Inflammatory macrophage treated with lipopolysaccharide for 4 hours (primary cell): Measurements from ENCODE around the gene LUC7L3.
A peak's percentile ranks its signal among the peaks of the same experiment; 100 is the strongest.
"Not testable (repeated sequence)": the region's sequence is repeated elsewhere in the genome, so short reads cannot be mapped to it uniquely, and the experiment has no call there.

ENCODE experiments used
- DNase-seq: peaks from one replicate; pipeline ENCODE4 v3.0.0-alpha.2; 2020

The LUC7L3 gene

GRCh38 chr17:50790618-50791017 is 71.2 kb downstream of the LUC7L3 start:
- no peak for DNase-seq

DNA sequence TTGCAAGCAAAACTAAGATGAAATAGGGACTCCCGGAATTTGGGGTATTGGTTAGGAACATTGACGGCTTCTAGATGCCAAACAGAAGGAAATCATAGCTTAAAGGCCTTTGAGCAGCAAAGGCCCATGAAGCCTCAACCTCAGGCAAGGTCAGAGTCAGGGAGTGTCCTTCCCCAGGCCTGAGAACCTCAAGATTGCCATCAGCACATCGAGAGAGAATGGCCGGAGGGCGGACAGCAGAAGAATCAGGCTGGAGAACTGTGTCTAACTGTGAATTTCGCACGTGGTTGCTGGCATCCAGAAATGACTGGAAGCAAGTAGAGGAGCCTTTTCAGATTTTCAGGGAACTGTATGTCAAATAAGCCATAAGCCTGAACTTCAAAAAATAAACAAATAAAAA is 72.7 kb downstream of the LUC7L3 start:
- DNase-seq, result no peak

GRCh38 chr17:50793007-50793406 is 73.6 kb downstream of the LUC7L3 start:
- no peak for DNase-seq

DNA sequence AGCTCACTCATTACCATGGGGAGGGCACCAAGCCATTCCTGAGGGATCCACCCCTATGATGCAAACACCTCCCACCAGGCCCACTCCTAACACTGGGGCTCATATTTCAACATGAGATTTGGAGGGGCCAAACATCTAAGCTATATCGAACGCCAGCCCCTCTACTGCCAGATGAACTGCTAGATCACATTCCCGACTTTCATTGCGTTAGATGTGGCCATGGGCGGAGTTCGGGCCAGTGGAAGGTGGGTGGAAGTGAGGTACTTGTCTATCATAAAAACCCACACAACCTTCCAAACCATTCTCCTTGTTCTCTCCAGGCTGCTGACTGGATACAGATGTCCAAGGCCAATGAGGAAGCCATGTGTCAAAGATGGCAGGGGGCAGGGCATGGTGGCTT is 75.0 kb downstream of the LUC7L3 start:
- no peak for DNase-seq

- DNase-seq, result peak; percentile 56
These were observed 77.9 kb downstream of the LUC7L3 start for GRCh38 chr17:50797135-50797810.

DNA sequence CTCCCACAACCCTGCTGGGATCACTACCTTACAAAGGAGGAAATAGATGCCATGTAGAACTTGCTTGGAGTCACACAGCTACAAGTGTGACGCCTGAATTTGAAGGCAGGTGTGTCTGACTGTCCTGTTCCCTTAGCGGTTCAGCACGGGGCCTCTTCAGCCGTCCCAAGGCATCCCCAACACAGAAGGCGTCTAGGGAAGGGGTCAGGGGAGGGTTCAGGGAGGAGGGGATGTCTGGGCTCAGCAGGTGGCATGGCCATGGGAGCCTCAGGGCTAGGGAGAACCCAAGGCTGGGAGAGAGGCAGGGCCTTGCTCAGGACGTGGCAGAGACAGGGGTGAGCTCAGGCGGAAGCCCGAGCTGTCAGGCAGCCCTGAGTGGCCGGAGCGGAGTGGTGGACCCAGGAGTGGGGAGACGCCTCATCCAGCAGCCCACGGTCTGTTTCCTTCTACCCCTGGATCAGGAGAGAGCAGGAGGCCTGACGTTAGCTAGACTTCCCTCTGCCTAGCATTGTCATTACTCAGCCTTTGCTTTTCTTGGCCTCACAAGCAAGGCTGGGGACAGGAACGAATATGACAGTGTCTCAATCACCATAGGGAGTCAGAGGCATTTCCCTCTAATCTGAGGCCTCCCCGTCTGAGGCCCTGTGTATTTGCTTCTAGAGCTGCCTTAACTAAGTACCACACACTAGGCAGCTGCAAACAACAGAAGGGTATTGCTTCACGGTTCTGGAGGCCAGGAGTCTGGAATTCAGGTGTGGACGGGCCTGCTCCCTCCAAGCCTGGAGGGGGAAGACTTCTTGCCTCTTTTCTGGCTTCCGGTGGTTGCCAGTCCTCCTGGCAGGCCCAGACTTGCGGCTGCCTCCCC is 79.3 kb downstream of the LUC7L3 start:
- peak; percentile 49 for DNase-seq

DNA sequence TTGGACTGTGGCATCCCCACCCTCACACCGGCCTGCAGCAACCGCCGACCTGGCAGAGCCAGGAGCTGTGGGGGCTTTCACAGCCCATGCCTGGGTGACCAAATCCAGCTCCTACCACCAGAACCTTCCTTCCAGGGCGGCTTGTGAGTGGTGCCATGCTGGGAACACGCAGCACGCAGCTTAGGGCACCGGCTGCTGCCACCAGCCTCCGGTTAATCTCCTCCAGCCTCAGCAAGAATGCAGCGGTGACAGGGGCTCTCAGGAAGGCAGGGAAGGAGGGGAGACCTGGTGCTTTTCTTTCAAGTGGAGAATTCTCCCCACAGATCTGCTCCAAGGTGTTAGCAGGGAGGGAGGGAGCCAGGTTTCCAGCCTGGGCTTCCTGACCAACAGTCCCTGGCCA is 80.2 kb downstream of the LUC7L3 start:
- no peak for DNase-seq

DNA sequence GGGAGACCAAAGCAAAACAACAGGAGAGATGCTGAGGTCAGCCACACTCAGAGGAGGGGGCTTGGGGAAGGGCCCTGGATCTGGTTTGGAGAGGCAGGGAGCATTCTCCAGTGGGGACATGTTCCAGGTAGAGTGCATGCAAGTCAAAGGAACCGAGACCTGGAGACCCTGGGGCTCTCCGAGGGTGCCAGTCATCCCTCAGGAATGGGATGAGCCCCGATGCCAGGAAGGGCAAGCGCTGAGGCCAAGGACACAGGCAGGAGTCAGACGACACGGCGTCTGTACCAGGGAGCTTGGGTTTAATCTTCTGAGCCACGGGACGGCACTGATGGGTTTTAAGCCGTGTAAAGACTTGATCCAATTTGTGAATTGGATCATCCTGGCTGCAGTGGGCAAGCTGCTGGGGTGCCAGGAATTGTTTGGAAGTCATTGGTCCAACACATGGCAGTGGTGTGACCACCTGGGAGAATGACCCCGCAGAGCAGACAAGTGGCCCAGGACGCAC is 80.8 kb downstream of the LUC7L3 start:
- DNase-seq, result no peak

- DNase-seq, result no peak
These were observed 83.5 kb downstream of the LUC7L3 start for GRCh38 chr17:50802609-50803571.

DNA sequence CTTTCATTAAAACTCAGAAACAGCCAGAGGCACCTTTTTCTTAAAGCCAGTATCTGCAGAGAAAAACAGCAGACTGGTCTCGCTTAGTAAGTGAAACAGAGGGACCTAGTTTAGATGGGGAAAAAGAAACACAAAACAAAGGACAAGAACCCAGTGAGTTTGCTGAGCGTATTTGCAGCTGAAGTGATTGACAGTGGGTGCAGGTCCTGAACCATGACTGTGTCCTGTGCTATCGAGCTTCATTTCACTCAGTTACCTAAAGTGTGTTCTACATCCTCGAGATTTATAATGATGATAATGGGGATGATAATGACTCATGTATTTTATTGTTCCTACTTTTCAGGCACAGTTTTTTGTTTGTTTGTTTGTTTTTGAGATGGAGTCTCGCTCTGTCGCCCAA is 84.3 kb downstream of the LUC7L3 start:
- no peak for DNase-seq

DNA sequence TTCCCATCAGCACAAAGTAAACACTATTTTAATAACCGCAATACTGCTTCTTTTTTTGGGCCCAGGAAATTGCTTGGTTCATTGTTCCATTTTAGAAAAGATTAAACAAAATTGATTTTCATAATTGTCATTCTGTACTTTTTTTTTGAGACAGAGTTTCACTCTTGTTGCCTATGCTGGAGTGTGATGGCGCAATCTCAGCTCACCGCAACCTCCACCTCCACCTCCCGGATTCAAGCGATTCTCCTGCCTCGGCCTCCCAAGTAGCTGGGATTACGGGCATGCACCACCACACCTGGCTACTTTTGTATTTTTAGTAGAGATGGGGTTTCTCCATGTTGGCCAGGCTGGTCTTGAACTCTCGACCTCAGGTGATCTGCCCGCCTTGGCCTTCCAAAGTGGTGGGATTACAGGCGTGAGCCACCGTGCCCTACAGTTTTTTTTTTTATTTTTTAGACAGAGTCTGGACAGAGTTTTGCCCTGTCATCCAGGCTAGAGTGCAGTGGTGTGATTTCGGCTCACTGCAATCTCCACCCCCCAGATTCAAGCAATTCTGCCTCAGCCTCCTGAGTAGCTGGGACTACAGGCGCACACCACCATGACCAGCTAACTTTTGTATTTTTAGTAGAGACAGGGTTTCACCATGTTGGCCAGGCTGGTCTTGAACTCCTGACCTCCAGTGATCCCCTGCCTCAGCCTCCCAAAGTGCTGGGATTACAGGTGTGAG is 85.5 kb downstream of the LUC7L3 start:
- DNase-seq, result not testable (repeated sequence)

DNA sequence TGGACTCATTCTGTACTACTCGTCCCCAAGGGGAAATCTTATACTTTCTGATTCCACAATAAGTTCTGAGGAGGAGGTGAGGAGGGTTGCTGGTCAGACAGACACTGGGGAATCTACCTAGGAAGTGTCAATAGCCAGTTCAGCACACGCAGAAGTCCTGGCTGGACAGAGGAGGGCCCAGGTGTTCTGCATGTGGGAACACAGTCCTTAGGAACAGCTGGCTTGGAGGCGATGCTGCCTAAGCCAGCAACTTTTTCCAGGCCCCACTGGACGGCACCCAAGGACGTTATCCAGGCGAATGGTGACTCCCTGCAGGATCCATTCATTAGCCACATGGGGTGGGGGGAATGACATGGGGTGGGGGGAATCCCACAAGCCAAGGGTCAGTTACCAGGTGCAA is 86.1 kb downstream of the LUC7L3 start:
- DNase-seq, result no peak
